ENCODE results near the gene D2HGDH.
"Not testable (repeated sequence)": the region's sequence is repeated elsewhere in the genome, so short reads cannot be mapped to it uniquely, and the experiment has no call there.

The D2HGDH gene

DNA sequence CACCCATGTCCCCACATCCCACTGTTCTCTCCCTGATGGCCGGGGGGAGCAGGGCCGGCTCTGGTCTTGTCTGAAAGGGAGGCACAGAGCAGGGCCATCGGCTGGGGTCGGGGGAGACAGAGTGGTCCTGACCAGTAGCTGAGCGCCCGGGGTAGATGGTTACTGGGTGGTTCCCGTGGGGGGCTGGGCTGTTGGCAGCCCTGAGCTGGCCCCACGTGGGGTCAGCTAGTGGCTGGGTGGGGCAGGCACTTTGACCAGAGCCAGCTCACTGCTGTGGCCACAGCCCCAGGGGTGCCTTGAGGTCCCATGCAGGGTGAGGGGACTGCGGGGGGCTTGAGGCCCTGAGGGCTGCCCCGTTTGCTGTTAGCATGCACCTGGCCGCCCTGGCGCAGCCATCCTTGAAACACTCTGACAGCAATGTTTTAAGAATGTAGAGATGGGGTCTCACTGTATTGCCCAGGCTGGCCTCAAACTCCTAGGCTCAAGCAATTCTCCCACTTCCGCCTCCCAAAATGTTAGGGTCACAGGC, 62.2 kb downstream of the D2HGDH start:
- DNase-seq, result no peak

DNA sequence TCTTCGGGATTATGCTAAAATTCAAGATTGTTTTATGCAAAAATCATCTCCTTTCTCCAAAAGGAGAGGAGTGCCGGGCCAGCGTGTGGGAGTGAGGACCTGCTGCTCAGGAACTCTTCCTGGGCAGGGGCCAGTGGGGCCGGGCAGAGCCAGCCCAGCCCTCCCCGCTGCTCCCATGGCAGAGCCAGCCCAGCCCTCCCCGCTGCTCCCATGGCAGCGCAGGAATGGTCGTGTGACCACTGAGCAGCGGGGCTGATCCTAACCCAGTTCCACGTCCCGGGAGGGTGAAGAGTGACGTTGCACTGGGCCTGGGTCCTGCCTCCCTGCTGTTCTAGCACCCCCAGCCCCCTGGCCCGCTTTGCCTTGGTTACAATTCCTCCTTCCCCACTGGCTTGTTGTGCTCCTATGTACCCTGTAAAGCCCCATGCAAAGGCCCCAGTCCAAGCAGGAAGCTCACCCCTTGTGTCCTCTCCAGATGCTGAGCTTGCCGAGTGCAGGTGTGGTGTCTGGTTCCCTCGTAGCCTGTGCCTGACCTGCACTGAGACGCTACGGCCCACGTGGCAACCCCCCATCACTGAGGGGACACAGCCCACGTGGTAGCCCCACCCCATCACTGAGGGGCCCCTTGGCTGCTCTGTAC, 63.1 kb downstream of the D2HGDH start:
- DNase-seq, result no peak

DNA sequence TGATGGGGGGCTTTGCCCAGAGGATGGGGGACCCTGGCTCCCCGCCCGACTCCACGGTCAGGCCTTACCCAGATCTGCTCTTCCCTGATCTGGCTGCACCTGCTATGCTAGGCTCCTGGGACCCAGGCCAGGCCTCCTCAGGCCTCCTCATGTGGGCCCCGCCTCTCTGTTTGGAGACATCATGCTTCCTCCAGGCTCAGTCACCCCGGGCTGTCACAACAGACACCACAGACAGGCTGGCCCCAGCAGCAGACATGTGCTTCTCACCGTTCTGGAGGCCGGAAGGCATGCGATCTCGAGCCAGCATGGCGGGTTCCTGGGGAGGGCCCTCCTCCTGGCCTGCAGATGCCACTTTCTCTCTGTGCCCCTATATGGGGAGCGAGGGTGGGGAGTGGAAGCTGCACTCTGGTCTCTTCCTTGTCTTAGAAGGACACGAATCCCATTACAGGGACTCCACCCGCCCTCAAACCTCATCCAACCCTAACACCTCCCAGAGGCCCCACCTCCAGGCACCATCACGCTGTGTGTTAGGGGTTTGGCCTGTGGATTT, 63.7 kb downstream of the D2HGDH start:
- DNase-seq, result no peak

DNA sequence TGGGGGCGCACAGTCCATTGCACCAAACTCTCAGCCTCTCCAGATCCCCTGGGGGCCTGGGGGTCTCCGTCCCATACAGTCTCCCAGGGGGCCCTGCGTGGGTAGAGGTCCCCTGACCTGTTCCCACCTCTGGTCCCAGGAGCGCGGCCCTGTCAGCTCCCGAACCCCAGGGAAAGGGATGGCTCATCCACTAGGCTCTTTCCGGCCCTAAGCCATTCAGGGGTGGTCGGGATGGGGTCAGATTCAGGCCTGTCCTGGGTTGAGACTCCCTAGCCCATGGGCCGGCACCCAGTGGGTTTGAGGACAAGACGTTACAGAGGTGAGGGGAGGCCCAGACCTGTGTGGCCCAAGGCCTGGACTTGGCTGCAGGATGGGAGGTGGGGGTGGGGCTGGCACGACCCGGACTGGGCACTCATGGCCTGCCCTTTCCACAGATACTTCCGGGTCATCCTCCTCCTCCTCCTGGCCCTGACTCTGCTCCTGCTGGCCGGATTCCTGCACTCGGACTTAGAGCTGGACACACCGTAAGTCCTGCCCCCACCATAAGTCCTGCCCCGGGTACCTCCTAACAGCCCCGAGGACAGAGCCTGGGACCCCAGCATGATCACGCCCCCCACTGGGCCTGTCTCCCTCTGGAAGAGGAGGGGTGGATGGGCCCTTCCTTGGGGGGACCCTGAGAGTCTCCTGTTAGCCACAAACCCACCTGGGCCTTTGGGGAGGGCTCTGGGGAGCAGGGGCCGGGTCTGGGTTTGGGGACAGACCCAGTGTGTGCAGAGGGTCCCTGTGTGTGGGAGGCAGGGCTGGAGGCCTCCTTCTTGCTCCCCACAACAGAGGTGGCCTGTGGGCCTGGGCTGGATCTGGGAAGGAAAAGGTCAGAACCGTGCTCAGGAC, 64.4 kb downstream of the D2HGDH start:
- no peak for DNase-seq

DNA sequence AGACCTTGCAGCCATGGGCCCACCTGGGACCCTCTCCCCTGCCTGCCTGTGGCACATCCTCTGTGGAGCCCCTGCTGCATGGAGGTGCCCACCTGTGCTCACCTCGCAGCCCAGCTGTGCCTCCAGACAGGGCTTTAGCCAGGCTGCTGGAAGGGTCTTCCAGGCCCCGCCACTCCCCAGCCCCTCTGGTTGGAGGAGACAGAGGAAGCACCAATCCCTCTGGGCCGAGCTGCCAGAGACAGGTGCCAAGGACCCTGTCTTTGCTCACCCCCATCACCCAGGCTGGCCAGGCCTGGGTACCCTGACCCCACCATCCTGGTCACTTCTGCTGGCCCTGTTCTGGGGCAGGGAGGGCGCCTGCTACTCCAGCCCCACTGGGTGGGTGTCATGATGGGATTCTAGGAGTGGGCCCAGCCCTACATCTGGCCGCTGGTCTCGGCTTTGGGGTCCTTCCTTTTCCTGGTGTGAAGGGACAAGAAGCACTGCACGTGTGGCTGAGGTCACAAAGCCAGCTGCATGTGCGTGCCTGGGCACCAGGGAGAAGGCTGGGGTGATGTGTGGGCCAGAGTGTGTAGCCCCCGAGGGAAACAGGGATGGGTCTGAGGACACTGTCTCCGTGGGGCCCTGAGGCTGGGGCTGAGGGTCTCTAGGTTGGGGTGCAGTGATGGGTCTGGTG, 65.2 kb downstream of the D2HGDH start:
- DNase-seq, result no peak

DNA sequence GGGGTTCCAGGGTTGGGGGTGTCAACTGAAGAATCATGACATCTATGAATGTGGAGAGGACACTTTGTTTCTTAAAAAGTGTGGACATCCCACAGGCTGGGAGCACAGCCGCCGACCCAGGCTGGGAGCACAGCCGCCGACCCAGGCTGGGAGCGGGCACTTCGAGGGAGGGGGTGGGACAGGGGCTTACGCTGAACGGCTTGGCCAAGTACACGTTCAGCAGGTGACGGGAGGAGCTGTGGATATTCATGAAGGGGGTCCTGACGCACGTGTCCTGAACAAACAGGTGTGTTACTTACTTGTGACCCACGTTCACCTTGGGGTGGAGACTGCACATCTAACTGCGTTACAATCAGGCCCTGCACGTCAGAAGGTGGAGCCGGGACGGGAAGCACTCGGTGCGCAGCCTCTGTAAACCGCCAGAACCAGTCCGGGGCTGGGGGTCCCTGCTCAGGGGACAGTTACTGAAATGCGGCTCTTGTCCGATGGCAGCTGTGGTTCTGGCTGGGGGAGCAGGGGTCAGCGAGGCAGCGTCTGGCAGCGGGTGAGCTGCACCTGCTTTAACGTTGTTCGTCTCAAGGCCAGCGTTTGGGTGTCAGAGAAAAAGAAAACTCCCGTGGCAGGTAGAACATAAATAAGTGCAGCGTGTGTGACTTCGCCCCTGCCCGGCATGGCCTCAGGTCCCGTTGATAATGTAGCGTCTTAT, 65.9 kb downstream of the D2HGDH start:
- DNase-seq, result not testable (repeated sequence)

DNA sequence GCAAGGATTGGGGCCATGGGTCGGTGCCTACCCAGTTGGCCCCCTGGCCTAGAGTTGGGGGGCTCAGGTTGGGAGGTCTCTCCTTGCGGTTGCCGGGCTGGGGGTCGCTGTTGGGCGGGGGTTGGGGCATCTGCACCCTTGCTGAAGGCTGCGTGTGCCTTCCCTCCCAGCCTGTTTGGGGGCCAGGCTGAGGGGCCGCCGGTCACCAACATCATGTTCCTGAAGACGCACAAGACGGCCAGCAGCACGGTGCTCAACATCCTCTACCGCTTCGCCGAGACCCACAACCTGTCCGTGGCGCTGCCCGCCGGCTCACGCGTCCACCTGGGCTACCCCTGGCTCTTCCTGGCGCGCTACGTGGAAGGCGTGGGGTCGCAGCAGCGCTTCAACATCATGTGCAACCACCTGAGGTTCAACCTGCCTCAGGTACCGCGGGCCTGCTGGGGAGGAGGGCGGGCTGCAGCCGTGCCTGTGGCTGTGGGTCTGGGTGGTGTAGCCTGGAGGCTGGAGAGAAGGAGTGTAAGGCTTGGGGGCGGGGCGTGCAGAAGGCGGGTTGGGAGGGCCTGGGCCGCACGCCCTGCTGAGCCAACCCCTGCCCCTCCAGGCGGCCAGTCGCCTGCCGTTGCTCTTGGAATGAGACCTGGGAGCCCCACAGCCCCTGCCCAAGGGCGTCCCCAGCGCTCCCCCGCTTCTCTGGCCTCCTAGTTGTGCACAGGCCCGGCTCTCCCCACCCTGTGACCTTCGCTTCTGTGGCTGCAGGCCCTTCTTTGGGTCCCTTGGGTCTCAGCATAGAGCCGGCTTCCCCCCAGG, 67.4 kb downstream of the D2HGDH start:
- no peak for DNase-seq

DNA sequence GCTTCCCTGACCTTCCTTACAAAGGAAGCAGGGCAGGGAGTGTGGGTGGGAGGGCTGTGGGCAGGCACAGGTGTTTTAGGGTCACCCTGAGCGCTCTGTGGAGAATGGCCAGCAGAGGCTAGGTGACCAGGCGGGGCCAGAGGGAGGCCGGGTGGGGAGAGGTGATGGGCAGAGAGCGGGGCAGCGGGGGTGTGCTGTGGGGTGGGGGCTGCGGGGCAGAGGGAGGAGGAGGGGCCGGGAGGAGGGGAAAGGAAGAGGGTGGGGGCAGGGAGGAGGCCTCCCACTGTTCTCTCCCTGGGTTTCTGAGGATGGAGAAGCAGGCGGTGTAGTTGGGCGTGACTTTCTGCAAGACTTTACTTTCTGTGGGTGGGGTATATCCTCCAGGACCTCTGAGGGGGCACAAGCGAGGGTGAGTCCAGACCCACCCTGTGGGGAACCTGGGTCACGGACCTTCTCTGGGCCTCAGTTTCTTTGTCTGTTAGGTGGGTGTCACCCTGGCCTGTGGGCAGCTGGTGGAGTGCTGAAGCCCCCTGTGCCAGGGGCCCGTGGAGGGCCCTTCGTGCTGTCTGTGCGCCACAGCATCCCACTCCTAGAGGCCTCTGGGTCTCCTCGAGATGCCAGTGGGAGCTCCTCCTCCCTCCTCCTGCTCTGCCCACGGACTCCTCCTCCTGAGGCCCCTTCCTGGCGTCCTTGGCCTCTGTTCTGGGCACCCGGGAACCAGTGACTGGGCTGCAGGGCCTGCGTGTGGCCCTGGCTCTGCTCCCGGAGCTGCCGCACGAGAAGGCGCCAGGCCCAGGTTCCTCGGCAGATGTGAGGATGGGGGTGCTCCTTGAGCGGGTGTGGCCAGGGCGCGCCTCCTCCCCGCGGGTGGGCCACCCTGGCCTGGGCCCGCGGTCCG, 68.2 kb downstream of the D2HGDH start:
- no peak for DNase-seq

DNA sequence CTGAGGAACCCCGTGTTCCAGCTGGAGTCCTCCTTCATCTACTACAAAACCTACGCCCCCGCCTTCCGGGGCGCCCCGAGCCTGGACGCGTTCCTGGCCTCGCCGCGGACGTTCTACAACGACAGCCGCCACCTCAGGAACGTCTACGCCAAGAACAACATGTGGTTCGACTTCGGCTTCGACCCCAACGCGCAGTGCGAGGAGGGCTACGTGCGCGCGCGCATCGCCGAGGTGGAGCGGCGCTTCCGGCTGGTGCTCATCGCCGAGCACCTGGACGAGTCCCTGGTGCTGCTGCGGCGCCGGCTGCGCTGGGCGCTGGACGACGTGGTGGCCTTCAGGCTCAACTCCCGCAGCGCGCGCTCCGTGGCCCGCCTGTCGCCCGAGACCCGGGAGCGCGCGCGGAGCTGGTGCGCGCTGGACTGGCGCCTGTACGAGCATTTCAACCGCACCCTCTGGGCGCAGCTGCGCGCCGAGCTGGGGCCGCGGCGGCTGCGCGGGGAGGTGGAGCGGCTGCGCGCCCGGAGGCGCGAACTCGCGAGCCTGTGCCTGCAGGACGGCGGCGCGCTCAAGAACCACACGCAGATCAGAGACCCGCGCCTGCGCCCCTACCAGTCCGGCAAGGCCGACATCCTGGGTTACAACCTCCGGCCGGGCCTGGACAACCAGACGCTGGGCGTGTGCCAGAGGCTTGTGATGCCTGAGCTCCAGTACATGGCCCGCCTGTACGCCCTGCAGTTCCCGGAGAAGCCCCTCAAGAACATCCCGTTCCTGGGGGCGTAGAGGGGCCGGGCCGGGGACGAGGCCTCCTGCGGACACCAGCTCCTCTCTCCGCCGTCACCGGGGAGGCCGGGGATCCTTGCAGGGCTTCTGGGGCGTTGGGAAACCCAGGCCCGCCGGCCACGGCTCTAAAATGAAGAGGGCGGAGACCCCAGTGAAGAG, 69.2 kb downstream of the D2HGDH start:
- DNase-seq, result no peak

DNA sequence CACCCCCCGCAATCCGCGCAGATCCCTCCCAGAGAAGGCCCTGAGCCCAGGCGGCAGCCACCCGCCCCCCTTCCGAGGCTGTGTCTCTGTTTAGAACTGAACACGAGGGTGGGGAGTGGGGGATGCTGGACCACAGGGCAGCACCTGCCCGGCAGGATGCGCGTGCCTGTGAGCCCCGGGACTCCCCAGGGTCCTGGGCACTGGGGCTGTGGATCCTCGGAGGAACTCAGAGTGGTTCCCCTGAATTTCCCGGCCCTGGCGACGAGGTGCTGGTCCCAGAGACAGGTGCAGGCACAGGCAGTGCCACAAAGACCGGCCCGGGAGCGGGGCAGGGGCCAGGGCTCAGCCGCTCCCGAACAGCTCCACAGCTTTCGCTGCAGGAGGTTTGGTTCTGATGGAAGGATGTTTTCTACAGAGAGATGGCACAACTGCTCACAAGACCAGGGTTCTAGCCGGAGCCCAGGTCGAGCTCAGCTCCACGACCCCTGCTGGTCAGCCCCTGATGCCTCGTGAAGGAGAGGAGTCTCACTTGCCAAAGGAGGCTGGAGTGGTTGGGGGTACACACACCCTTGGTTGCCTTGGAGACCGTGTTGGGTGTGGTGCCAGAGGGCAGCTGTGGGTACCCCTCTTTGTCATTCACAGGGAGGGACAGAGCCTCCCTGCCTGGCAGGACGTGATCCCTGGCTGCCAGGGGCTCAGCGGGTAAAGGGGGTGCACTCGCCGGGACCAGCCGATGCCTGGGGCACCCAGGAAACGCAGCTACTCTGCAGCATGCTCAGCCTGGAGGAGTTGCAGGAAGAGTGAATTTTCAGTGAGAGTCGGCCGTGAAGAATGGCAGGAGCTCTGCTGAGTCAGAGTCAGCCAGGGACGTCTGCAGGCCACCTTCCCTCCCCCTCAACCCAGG, 70.1 kb downstream of the D2HGDH start:
- no peak for DNase-seq

DNA sequence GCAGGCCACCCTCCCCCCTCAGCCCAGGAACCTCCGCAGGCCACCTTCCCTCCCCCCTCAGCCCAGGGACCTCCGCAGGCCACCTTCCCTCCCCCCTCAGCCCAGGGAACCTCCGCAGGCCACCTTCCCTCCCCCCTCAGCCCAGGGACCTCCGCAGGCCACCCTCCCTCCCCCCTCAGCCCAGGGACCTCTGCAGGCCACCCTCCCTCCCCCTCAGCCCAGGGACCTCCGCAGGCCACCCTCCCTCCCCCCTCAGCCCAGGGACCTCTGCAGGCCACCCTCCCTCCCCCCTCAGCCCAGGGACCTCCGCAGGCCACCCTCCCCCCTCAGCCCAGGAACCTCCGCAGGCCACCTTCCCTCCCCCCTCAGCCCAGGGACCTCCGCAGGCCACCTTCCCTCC, 71.8 kb downstream of the D2HGDH start:
- not testable (repeated sequence) for DNase-seq

DNA sequence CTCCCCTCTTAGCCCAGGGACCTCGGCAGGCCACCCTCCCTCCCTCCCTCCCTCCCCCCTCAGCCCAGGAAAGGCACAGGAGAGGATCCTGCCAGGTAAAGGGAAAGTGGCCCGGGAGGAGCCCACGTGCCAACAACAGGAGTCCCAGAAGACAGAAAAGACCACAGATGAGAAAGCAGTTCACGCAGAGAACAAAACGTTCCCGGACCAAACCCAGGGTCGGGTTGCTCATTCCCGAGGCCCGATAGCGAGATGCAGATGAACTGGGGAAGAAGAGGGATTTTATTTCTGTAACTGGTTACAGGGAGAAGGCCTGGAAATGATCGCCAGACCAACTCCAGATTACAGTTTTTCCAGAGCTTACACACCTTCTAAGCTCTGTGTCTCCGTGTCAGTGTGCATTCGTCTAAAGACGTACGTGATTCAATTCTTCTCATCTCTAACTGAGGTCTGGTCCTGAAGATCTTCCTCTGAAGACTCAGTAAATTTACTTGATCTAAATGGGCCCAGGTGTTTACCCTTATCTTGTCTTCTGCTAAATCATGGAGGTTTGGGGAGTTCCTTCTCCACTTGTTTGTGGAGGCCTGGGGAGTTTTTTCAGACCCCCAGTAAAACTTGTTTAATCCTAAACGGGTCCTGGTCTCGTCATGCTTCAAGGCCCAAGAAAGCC, 73.8 kb downstream of the D2HGDH start:
- no peak for DNase-seq

DNA sequence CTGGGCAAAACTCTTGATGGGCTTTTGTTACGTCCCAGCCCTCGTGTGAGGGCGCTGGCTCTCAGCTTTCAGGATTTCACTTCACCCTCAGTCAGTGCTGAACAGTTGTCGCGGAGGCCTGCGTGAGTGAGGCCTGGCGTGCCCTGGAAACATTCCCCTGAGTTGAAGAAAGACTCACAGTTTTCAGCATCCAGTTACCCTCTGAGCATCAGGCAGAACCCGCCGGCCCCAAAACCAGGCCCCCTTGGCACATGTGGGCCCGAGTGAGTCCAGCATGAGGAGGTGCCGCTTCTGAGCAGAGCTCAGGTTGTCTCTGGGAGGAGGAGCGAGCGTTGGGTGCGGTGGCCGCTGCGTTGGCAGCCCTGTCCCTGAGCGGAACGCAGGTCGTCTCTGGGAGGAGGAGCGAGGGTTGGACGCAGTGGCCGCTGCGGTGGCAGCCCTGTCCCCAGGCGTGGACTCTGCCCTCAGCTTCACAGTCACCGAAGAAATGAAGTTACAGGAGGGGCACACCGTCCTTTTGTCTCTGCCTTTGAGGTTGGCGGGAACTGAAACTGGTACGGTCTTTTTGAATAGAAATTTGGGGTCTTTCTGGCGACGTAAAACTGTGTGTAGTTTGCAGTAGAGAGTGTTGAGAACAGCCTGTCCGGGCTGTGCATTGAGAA, 74.4 kb downstream of the D2HGDH start, which contains the start of gene NEU4:
NEU4 (plus strand) TSS at position 473 of the 662 bp plus-strand sequence. CDS start 5,292 bp downstream, outside the sequence.
- no peak for DNase-seq

DNA sequence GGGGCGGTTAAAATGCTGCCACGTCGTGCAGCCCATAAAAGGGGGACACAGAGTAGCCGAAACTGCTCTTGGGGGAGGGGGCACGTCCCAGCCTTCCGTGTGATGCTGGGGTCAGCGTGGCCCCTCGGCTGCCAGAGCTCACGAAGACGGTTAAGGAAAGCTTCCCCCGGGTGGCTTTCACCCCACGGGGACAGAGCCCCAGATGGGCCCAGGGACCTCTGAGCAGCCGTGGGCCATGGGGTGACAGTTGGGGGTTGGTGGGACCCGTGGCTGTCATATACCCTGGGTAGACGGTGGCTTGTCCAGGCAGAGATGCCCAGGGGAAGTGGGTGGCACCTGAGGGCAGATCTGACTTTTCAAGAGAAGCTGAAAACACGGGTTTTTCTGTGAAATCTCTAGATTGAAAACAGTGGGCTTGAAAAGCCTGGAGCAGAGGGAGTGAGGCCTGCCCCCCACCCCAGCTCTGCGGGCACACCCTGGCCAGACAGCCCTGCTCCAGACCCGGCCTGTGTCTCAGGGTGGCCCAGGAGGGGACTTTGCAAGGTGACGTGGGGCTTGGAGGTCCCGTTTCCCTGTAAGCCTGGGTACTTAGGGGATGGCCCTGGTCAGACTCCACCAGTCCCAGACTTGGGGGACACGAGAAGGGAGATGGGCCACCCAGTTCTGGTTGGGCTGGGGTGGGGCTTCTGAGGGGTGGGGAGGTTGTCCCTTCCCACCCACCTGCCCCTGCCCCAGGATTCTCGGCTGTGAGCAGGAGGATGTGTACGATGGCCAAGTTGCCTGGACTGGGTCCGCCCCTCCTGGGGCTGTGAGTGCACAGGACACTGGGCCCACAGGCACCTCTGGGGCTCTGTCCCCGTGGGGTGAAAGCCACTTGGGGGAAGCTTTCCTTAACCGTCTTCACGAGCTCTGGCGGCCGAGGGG, 75.2 kb downstream of the D2HGDH start:
- no peak for DNase-seq

DNA sequence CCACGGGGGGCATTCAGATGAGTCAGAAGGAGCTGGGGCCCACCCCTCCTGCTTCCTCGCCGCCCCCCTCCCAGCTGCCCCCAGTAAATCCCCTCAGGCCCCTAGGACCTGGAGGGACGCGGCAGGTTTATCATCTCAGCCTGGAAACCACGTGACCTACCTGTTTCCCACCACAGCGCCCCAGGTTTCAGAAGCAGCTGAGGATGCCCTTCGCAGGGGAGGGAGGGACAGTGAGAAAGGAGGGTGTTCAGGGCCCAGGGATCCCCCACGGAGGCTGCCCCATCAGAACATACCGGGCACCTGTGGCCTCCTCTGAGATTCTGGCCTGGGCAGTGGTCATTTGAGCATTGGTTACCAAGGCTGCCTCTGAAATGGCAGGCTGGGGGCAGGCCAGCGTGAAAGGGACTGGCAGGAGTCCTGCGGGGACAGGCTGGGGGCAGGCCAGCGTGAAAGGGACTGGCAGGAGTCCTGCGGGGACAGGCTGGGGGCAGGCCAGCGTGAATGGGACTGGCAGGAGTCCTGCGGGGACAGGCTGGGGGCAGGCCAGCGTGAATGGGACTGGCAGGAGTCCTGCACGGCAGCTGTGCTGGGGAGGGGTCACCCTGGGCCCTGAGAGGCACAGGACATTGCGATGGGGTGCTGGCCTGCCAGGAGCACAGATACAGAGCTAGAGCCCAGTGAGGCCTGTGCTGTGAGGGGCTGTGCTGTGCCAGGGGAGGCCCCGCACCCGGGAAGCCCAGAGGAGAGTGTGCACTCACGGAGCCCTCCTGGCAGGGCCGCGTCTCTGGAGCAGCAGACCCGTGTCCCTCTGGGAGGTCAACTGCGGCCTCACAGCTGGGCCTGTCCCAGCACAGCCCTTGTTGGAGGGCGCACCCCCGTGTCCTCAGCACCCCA, 76.1 kb downstream of the D2HGDH start:
- no peak for DNase-seq
